ELF-1 (cell line): ENCODE results near the gene RAB39B.

Experiments
- DNase-seq: peaks from one replicate; pipeline ENCODE4 v3.0.0-alpha.2; 2016; ENCODE audit warnings: low read depth, low spot score

RAB39B gene

DNA sequence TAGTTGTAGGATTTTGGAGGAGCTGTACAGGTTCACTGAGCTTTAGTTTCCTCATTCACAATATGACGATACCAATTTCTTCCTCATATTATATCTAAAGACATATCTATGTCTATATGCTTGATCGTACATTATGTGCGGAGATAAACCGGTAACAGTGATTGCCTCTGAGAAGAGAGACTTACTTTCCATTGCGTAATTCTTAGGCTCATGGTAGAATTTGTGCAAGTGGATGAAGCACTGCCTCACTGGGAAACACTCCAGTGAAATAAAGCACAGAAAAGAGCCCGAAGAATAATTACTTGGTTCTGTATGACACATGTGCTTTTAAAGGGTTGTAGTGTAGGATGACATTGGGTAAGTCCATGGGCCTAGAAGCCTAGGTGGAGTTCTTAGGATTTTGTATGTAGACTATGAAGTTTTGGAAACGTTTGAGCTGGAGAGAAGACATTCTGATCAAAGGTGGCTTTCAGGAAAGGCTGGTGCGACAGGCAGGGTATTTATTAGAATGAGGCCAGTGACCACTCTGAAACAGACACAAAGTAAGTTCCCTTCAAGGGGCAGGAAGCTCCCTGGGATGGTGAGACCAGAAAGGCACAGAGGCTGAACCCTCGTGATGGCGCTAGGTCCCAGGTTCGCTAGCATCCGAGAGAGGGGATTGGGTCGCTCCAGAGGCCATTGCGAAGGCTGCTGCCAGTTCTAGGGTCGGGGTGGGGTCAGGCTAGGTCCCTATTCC, 48.7 kb downstream of the RAB39B start:
- no peak for DNase-seq

DNA sequence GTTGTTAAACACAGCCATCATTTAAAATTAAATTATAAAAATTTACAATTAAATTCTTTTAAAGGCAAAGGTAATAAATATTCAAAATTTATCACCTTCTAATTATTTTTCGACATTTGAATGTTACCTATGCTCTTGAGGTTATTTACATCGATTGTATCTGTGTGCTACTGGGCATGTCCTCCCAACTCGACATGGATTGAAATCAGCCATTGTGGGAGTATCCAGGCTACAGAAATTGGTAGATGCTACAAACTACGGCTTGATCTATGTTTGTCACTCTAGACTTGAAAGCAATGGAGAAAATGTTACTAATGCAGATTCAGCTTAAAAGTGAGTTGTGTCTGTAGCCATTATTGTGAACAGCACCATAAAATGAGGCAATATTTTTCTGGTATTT, 50.6 kb downstream of the RAB39B start:
- DNase-seq: no peak

DNA sequence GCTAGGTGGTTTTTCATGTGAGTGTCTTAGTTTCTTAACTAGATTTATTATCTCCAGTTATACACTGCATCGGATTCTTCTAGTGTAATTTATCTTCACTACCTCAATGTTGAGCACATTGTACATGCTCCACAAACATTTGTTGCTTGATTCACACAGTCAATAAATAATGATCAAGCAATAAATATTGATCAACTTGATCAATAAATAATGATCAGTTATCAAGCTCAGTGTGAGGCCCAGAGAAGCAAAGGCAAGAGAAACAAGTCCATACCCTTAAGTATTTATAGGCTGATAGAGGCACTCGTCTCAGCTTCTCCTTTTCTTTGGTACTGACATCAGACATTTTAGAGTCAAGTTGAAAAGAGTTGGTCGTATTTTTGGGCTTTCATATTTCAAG, 53.1 kb downstream of the RAB39B start:
- no peak for DNase-seq
